Muscle of leg (tissue), 11 donors: ENCODE data around the gene UNC5B. TPM values are rescaled to one million over a fixed set of nuclear protein-coding genes. Genes with fewer than 3 reads are reported as not detected.
"Not testable (repeated sequence)": the region's sequence is repeated elsewhere in the genome, so short reads cannot be mapped to it uniquely, and the experiment has no call there.

Experiments
- DNase-seq: peaks from one replicate; pipeline ENCODE4 v3.0.0; 2013
- H3K27ac ChIP-seq: one replicate; pipeline ENCODE4 v1.5.1; 2013; ENCODE audit warnings: mild to moderate bottlenecking, low read length, control low read depth
- H3K27me3 ChIP-seq: one replicate; pipeline ENCODE4 v1.6.1; 2013; ENCODE audit warnings: low read length; ENCODE audit not compliant: control insufficient read depth, insufficient read depth
- H3K36me3 ChIP-seq: one replicate; pipeline ENCODE4 v1.6.1; 2013; ENCODE audit warnings: low read length; ENCODE audit not compliant: control insufficient read depth, insufficient read depth
- H3K4me1 ChIP-seq: one replicate; pipeline ENCODE4 v1.6.1; 2013; ENCODE audit warnings: low read length; ENCODE audit not compliant: control insufficient read depth, insufficient read depth
- H3K4me3 ChIP-seq: one replicate; pipeline ENCODE4 v1.5.1; 2013; ENCODE audit warnings: low read length, control low read depth
- H3K9me3 ChIP-seq: replicated peaks from 2 replicates; pipeline ENCODE4 v1.6.1; 2013; ENCODE audit warnings: low read depth, low read length; ENCODE audit not compliant: control insufficient read depth
- WGBS: methylation state at CpG from one replicate; pipeline ENCODE4 v1.1.5; 2013; ENCODE audit warnings: missing lambda C conversion rate; ENCODE audit not compliant: insufficient coverage; 5-methylcytosine and 5-hydroxymethylcytosine counted together
- polyA plus RNA-seq, 8 donors: library from polyadenylated mRNA; unstranded; fragments of 120-200 nt; gene quantifications; one replicate each; pipeline versions ENCODE4 v1.2.1 to v1.2.3, GENCODE V29; 2013; ENCODE audit warnings: inconsistent platforms in 1 of 8, low replicate concordance in 1 of 8; ENCODE audit not compliant: insufficient read length in 8 of 8, insufficient read depth in 1 of 8
- total RNA-seq: library from RNA; stranded (reverse); fragments of 120-200 nt; gene quantifications from one replicate; pipeline ENCODE4 v1.2.4, GENCODE V29; 2013

UNC5B gene
- total and polyA plus RNA-seq, 9 donors, result 6.4 to 13.3 (median 11.9) TPM

DNA sequence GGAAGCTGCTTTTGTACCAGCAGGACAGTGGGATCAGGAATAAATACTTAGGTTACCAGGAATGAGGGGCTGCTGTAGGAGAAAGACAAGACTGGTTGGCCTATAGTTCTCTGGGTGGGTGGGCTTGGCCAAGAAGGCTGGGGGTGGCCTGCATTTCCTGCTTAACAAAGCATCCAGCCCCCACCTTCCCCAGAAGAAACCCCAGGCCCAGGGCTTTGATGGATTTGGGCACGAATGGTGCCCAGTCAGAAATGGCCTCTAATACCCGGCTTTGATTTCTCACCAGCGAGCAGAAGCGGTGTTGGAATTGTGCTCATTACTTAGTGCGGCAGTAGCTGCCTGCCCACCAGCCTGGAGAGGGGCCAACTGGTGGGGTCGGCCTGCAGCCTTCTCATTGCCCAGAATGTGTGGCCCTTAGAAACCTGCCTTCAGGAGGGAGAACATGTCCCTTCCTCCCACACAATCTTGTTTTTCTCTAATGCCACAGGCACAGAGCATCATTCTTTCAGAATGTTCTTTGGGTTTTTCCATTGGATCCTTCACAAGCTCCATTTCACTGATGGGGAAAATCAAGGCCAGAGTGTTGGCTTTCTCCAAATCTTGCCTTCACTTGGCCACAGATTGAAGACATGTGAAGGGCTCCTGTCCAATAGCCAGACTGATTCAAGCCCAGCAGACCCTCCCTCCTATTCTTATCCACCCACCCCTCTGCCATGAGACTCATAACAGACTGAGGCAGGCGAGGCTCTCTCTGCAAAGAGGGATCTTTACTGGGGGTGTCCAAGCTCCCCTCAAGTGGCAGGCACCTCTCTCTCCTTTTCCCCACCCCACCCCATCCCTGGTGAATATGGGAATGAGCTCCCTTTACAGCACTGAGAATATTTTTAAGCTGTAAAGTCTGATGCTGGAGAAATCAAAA, 2.5 kb downstream of the UNC5B start:
- no peak overlapping the region for H3K4me3 ChIP-seq
- no peak overlapping the region for H3K27ac ChIP-seq
- H3K27me3 ChIP-seq, result peaks cover 80% of the 10 kb centered on the region
- WGBS, result 81% methylated on average over 6 of the region's 7 CpGs
- no peaks in the 10 kb centered on the region for H3K9me3 ChIP-seq
- peaks cover 43% of the 10 kb centered on the region for H3K4me1 ChIP-seq
- no peaks in the 10 kb centered on the region for H3K36me3 ChIP-seq
- DNase-seq, result no peak

DNA sequence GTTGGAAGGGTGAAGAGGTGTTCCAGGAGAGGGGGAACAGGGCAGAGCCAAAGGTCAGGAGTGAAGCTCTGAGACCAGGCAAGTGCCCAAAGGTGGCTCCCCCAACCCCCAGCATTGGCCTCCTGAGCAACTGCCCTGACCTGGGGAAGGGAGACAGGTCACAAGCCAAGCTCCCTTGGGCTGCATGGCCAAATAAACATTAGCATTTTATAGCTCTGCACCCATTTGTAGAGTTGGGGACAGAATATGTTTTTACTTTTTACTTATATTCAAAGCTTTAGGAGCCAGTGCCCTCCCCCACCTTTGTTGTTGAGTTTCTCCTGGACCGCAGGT, 4.0 kb downstream of the UNC5B start:
- peaks cover 68% of the 10 kb centered on the region for H3K27me3 ChIP-seq
- no peaks in the 10 kb centered on the region for H3K36me3 ChIP-seq
- H3K9me3 ChIP-seq, result no peaks in the 10 kb centered on the region
- no CpG with 5 or more reads among the region's 1 CpG for WGBS
- peaks cover 41% of the 10 kb centered on the region for H3K4me1 ChIP-seq
- peak; percentile 1 for DNase-seq
- no peak overlapping the region for H3K4me3 ChIP-seq
- H3K27ac ChIP-seq, result no peak overlapping the region

DNA sequence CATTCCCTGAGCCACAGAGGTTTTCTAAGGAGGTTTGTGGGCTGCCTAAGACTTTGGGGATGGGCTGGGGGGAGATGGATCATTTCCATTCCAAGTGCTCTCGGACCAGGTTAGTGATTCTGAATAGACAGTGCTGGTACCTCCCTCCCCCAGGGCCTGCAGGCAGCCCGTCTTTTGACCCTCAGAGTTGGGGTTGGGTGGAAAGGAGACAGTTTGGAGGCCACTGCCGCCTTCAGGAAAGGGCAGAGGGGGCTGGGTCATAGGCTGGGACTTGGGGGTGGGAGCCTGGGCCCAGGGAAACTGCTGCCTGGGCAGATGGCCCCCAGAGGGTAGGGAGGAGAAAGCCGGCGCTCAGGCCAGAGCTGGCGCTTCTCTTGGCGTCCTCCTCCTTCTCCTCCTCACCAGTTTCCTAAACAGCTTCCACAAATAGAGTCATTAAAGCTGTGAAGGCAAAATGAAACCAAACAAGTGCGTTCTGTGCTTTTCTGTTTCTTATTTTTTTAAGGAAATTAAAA, 4.4 kb downstream of the UNC5B start:
- Histone ChIP-seq H3K27ac (no peak overlapping the region), H3K36me3 (no peaks in the 10 kb centered on the region), H3K4me1 (peaks cover 39% of the 10 kb centered on the region), H3K27me3 (peaks cover 66% of the 10 kb centered on the region), H3K4me3 (peak overlapping the region; percentile 41), H3K9me3 (no peaks in the 10 kb centered on the region)
- WGBS, result no CpG with 5 or more reads among the region's 8 CpGs
- DNase-seq, result peak; percentile 31

- 2% methylated on average over 45 of the region's 57 CpGs for WGBS
- Histone ChIP-seq H3K4me3 (peak overlapping the region; percentile 41), H3K4me1 (peaks cover 36% of the 10 kb centered on the region), H3K36me3 (no peaks in the 10 kb centered on the region), H3K9me3 (no peaks in the 10 kb centered on the region), H3K27ac (no peak overlapping the region), H3K27me3 (peaks cover 65% of the 10 kb centered on the region)
- peak; percentile 25 for DNase-seq
Observed at GRCh38 chr10:71217266-71218045, 5.1 kb downstream of the UNC5B start.

- WGBS, result 71% methylated on average over 4 of the region's 4 CpGs
- H3K27ac ChIP-seq, result no peak overlapping the region
- no peak overlapping the region for H3K4me3 ChIP-seq
- peaks cover 35% of the 10 kb centered on the region for H3K4me1 ChIP-seq
- H3K9me3 ChIP-seq, result no peaks in the 10 kb centered on the region
- peak; percentile 10 for DNase-seq
- no peaks in the 10 kb centered on the region for H3K36me3 ChIP-seq
- peaks cover 61% of the 10 kb centered on the region for H3K27me3 ChIP-seq
Observed at GRCh38 chr10:71218046-71218650, 5.8 kb downstream of the UNC5B start.

DNA sequence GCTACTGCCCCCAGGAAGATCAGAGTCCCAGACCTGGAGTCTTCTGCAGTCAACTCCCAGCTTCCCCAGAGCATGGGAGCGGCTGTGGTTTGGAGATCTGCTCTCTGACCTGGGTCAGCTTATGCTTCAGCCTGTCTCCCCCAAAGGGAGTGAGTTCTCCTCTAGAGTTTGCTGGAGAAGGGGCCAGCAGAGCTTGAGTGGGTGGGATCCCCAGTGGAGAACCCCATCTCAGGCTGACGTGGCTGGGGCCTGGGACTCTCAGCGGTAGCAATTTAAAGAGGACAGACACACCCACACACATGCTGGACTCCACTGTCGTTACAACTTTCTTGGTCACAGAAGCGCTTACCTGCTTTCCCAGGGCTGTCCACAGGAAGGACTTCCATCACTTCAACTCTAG, 6.3 kb downstream of the UNC5B start:
- Histone ChIP-seq H3K27me3 (peaks cover 57% of the 10 kb centered on the region), H3K4me1 (peaks cover 36% of the 10 kb centered on the region)
- 80% methylated on average over 1 of the region's 5 CpGs for WGBS

DNA sequence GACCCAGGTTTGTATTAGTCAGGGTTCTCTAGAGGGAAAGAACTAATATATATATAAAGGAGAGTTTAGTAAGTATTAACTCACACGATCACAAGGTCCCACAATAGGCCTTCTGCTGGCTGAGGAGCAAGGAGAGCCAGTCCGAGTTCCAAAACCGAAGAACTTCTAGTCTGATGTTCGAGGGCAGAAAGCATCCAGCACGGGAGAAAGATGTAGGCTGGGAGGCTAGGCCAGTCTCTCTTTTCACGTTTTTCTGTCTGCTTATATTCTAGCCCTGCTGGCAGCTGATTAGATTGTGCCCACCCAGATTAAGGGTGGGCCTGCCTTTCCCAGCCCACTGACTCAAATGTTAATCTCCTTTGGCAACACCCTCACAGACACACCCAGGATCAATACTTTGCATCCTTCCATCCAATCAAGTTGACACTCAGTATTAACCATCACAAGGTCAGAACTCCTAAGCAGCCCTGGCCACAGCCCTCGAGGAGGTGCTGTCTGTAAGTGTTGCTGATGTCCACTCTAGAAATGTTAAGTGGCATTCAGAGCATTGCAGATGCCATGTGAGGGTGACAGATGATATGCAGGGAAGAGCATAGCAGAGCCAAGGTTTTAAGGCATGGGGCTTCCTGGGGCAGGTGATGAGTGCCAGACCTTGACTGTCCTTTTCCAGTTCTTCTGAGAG, 7.0 kb downstream of the UNC5B start:
- WGBS, result 70% methylated on average over 6 of the region's 7 CpGs
- H3K27ac ChIP-seq, result not testable (repeated sequence)

More for the DNA sequence above, 6.3 kb downstream of the UNC5B start:
- H3K27ac ChIP-seq, result no peak overlapping the region
- no peaks in the 10 kb centered on the region for H3K9me3 ChIP-seq
- peak; percentile 2 for DNase-seq
- H3K4me3 ChIP-seq, result no peak overlapping the region
- no peaks in the 10 kb centered on the region for H3K36me3 ChIP-seq

GRCh38 chr10:71219918-71220688, 7.7 kb downstream of the UNC5B start:
- Histone ChIP-seq H3K4me1 (peaks cover 38% of the 10 kb centered on the region), H3K9me3 (no peaks in the 10 kb centered on the region), H3K27me3 (peaks cover 42% of the 10 kb centered on the region), H3K4me3 (no peak overlapping the region), H3K27ac (no peak overlapping the region), H3K36me3 (no peaks in the 10 kb centered on the region)
- DNase-seq, result peak; percentile 1
- 80% methylated on average over 1 of the region's 8 CpGs for WGBS

More for the DNA sequence above, 7.0 kb downstream of the UNC5B start:
- Histone ChIP-seq H3K4me1 (peaks cover 33% of the 10 kb centered on the region), H3K27me3 (peaks cover 50% of the 10 kb centered on the region)
- H3K36me3 ChIP-seq, H3K9me3 ChIP-seq, H3K4me3 ChIP-seq: not testable (repeated sequence)
- peak; percentile 15 for DNase-seq
